Osteoblast (primary cell): ENCODE data around the gene ITGB4. TPM values are rescaled to one million over a fixed set of nuclear protein-coding genes. Genes with fewer than 3 reads are reported as not detected.

ENCODE experiments used
- DNase-seq: peaks from one replicate; pipeline ENCODE4 v3.0.0; 2011; ENCODE audit warnings: low spot score, mixed read lengths; ENCODE audit not compliant: insufficient read length; ENCODE audit errors: missing footprints
- H2AFZ ChIP-seq: 2 replicates; pipeline ENCODE4 v1.6.0; 2011; ENCODE audit warnings: mild to moderate bottlenecking, low read length
- H3K27ac ChIP-seq: 2 replicates; pipeline ENCODE4 v1.5.1; 2011; ENCODE audit warnings: mild to moderate bottlenecking, low read depth, low read length, moderate library complexity
- H3K27me3 ChIP-seq: 2 replicates; pipeline ENCODE4 v1.6.0; 2012; ENCODE audit warnings: mild to moderate bottlenecking, control low read depth, inconsistent platforms, low read length, moderate library complexity; ENCODE audit not compliant: insufficient read depth
- H3K36me3 ChIP-seq: 2 replicates; pipeline ENCODE4 v1.5.1; 2011; ENCODE audit warnings: mild to moderate bottlenecking, low read length, control low read depth, moderate library complexity; ENCODE audit not compliant: insufficient read depth
- H3K4me1 ChIP-seq: 2 replicates; pipeline ENCODE4 v1.5.1; 2011; ENCODE audit warnings: mild to moderate bottlenecking, low read length, control low read depth, moderate library complexity; ENCODE audit not compliant: insufficient read depth
- H3K4me2 ChIP-seq: 2 replicates; pipeline ENCODE4 v1.6.0; 2011; ENCODE audit warnings: mild to moderate bottlenecking, low read length; ENCODE audit not compliant: insufficient read depth
- H3K4me3 ChIP-seq: fragments of 200-600 bp; sonication (generic); 3 replicates; pipeline ENCODE4 v1.5.1; 2012; ENCODE audit warnings: mild to moderate bottlenecking, low read length, inconsistent platforms; ENCODE audit not compliant: insufficient read depth
- H3K79me2 ChIP-seq: 2 replicates; pipeline ENCODE4 v1.6.0; 2012; ENCODE audit warnings: mild to moderate bottlenecking, low read length, control low read depth, inconsistent platforms; ENCODE audit not compliant: insufficient read depth
- H3K9me3 ChIP-seq: 2 replicates; pipeline ENCODE4 v1.5.1; 2011; ENCODE audit warnings: low read depth, low read length, control low read depth
- H4K20me1 ChIP-seq: 2 replicates; pipeline ENCODE4 v1.6.0; 2012; ENCODE audit warnings: mild to moderate bottlenecking, low read length, control low read depth; ENCODE audit not compliant: insufficient read depth
- CTCF ChIP-seq: IDR thresholded peaks from 2 replicates; pipeline ENCODE4 v1.5.1; 2011; ENCODE audit warnings: mild to moderate bottlenecking, low read depth, low read length, moderate library complexity; ENCODE audit errors: extremely low read depth
- total RNA-seq: library from RNA; depleted of rRNA; stranded (reverse); fragments of >200 nt; gene quantifications from 2 replicates; pipeline ENCODE4 v1.2.3, GENCODE V29; 2012

The ITGB4 gene
- total RNA-seq, 1 donor = 0.36 TPM

- H3K27ac ChIP-seq = peak overlapping the region; percentile 100
- H3K36me3 ChIP-seq = no peaks in the 10 kb centered on the region
- H3K9me3 ChIP-seq = no peaks in the 10 kb centered on the region
- no peak for TF ChIP-seq CTCF
- peak overlapping the region; percentile 76 for H2AFZ ChIP-seq
- peaks cover 30% of the 10 kb centered on the region for H3K4me1 ChIP-seq
- H3K27me3 ChIP-seq = no peaks in the 10 kb centered on the region
- H3K79me2 ChIP-seq = peaks cover 45% of the 10 kb centered on the region
- peak overlapping the region; percentile 94 for H3K4me2 ChIP-seq
- H3K4me3 ChIP-seq = peak overlapping the region; percentile 76
- DNase-seq = peak; percentile 94
- H4K20me1 ChIP-seq = no peaks in the 10 kb centered on the region
Measured at GRCh38 chr17:75785016-75785890, 64.0 kb downstream of the ITGB4 start.

GRCh38 chr17:75791254-75791653 lies 70.0 kb downstream of the ITGB4 start:
- Histone ChIP-seq H3K79me2 (peaks cover 86% of the 10 kb centered on the region), H4K20me1 (peaks cover 5% of the 10 kb centered on the region), H3K4me1 (peaks cover 10% of the 10 kb centered on the region), H3K36me3 (peaks cover 20% of the 10 kb centered on the region), H3K27me3 (no peaks in the 10 kb centered on the region), H3K4me3 (no peak overlapping the region), H3K27ac (no peak overlapping the region), H3K4me2 (no peak overlapping the region), H2AFZ (no peak overlapping the region), H3K9me3 (no peaks in the 10 kb centered on the region)
- DNase-seq = no peak
- TF ChIP-seq CTCF = no peak

GRCh38 chr17:75793460-75793859 lies 72.2 kb downstream of the ITGB4 start:
- no peak overlapping the region for H3K27ac ChIP-seq
- no peaks in the 10 kb centered on the region for H3K27me3 ChIP-seq
- DNase-seq = no peak
- H2AFZ ChIP-seq = no peak overlapping the region
- peaks cover 8% of the 10 kb centered on the region for H3K4me1 ChIP-seq
- peaks cover 74% of the 10 kb centered on the region for H3K79me2 ChIP-seq
- peaks cover 30% of the 10 kb centered on the region for H3K36me3 ChIP-seq
- H3K4me2 ChIP-seq = no peak overlapping the region
- H3K9me3 ChIP-seq = no peaks in the 10 kb centered on the region
- peaks cover 5% of the 10 kb centered on the region for H4K20me1 ChIP-seq
- TF ChIP-seq CTCF = no peak
- H3K4me3 ChIP-seq = no peak overlapping the region

- Histone ChIP-seq H3K27ac (no peak overlapping the region), H4K20me1 (peaks cover 5% of the 10 kb centered on the region), H3K79me2 (peaks cover 60% of the 10 kb centered on the region), H3K36me3 (peaks cover 40% of the 10 kb centered on the region), H3K9me3 (no peaks in the 10 kb centered on the region), H3K27me3 (no peaks in the 10 kb centered on the region), H3K4me3 (no peak overlapping the region), H2AFZ (no peak overlapping the region), H3K4me2 (no peak overlapping the region), H3K4me1 (peaks cover 8% of the 10 kb centered on the region)
- TF ChIP-seq CTCF = no peak
- DNase-seq = peak; percentile 64
Measured at GRCh38 chr17:75795820-75796607, 74.8 kb downstream of the ITGB4 start.
